Measurements from ENCODE around the gene MYMK. TPM values are rescaled to one million over a fixed set of nuclear protein-coding genes. Genes with fewer than 3 reads are reported as not detected.

The MYMK gene
- total RNA-seq, 1 experiment from 2014 or later, result not detected

DNA sequence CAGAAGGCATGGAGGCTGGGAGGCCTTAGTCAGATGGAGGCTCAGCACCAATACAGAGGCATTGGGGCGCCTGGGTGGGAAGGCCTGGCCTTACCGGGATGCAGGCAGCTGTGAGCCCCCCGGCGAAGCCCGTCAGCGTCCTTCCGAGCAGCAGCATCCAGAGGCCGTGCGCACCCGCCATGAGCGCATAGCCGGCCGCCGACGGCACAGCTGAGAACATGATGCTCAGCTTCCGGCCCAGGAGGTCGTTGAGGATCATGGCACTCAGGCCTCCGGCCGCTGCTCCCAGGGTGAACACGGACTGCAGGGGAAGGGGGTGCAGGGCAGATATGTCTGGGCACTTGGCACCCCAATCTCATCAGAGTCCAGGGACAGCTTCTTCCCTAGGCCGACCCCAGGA lies 47.8 kb downstream of the MYMK start:
- Histone ChIP-seq H3K79me2 (ENCODE audit: insufficient read depth, low read length) (peaks cover 6% of the 10 kb centered on the region; the same call in 1 of the 2 replicates), H4K20me1 (ENCODE audit: insufficient read depth) (no peaks in the 10 kb centered on the region), H3K9me2 (ENCODE audit: insufficient read depth) (no peaks in the 10 kb centered on the region), H3K4me3 (replicated peaks in 1 of 2; ENCODE audit: low read depth in 1 of 2, low read length in 2 of 2) (no peak overlapping the region), H3K27me3 (ENCODE audit: insufficient read depth, low read length) (no peaks in the 10 kb centered on the region), H3K4me1 (ENCODE audit: control insufficient read depth in 1 of 2, insufficient read depth in 2 of 2, low read length in 2 of 2) (peaks cover 13 to 21% of the 10 kb centered on the region in 2 experiments; a peak in 3 of 4 replicates), H3K9me3 (ENCODE audit: control insufficient read depth in 1 of 2, insufficient read depth in 1 of 2, low read depth in 1 of 2, low read length in 2 of 2) (no peaks in the 10 kb centered on the region), H3K36me3 (ENCODE audit: control insufficient read depth in 1 of 2, insufficient read depth in 2 of 2, low read length in 2 of 2) (no peaks in the 10 kb centered on the region), H2AFZ (ENCODE audit: low read depth, low read length, poor library complexity, severe bottlenecking) (no peak overlapping the region), H3K9ac (ENCODE audit: low read length) (no peak overlapping the region), H3K27ac (ENCODE audit: low read depth, low read length) (no peak overlapping the region), H3K4me2 (ENCODE audit: low read length) (no peak overlapping the region)
- BruUV-seq (replicated peaks), result no TSS peak
- ChIA-PET CTCF (no interaction called here), POLR2A (no interaction called here), RAD21 (ENCODE audit: low non-redundant PET in 1 of 2, low total read pairs in 2 of 2, uncharacterized antibody in 2 of 2, unreplicated experiment in 2 of 2) (no interaction called here)
- TF ChIP-seq SP1 (IDR thresholded peaks at IDR 0.05; ENCODE audit: low read depth), result no peak
- no peak for TF ChIP-seq FOSL1 (IDR thresholded peaks at IDR 0.05; ENCODE audit: low read depth)
- TF ChIP-seq, protein P1, sequence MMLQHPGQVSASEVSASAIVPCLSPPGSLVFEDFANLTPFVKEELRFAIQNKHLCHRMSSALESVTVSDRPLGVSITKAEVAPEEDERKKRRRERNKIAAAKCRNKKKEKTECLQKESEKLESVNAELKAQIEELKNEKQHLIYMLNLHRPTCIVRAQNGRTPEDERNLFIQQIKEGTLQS (IDR thresholded peaks at IDR 0.05), result no peak
- TF ChIP-seq SIN3A (IDR thresholded peaks at IDR 0.05; ENCODE audit: low read depth), result no peak
- no peak for TF ChIP-seq SRF (IDR thresholded peaks at IDR 0.05; ENCODE audit: low read depth)
- TF ChIP-seq MAX (IDR thresholded peaks at IDR 0.05), result no peak
- no peak for TF ChIP-seq EGR1 (IDR thresholded peaks at IDR 0.05; ENCODE audit: low read depth)
- no peak for TF ChIP-seq ZBTB33 (IDR thresholded peaks at IDR 0.05; ENCODE audit: extremely low read depth, insufficient replicate concordance, low read length)
- no peak for TF ChIP-seq POLR2A (IDR thresholded peaks at IDR 0.05; ENCODE audit: borderline replicate concordance, extremely low read depth, insufficient read depth, insufficient read length)
- no peak for TF ChIP-seq POLR2AphosphoS5 (IDR thresholded peaks at IDR 0.05; ENCODE audit: low read depth, low read length)
- TF ChIP-seq JUND (IDR thresholded peaks at IDR 0.05), result no peak
- TF ChIP-seq TCF7L2 (IDR thresholded peaks at IDR 0.05; ENCODE audit: borderline replicate concordance, extremely low read depth, insufficient read depth, insufficient read length), result no peak
- DNase-seq (ENCODE audit: low read depth, low spot score) (no peak), ATAC-seq (no peak)
- intact Hi-C loops (cut with micrococcal nuclease), result no loop called here

Data from HCT116 (cell line).